Activated B cell treated with CpG ODN at 0.5 μM for 24 hours (primary cell): Measurements from ENCODE around the gene RBM34. TPM values are rescaled to one million over a fixed set of nuclear protein-coding genes. Genes with fewer than 3 reads are reported as not detected.

Source experiments
- ATAC-seq: fragments of 200-7000 bp; cut with Tn5 transposase; one replicate; pipeline ENCODE4 v1.10.0; 2021; ENCODE audit warnings: low read depth, mild to moderate bottlenecking, moderate library complexity
- CTCF ChIA-PET: fragments of 350-600 bp; sonication (Branson Sonifier 250); formaldehyde crosslinking; loops from one replicate; lab custom pipeline; 2021; ENCODE audit warnings: antibody characterized with exemption; lab: Charles Lee
- POLR2A ChIA-PET: fragments of 350-600 bp; sonication (Branson Sonifier 250); formaldehyde crosslinking; loops from one replicate; lab custom pipeline; 2021; ENCODE audit warnings: antibody characterized with exemption; lab: Charles Lee
- DNase-seq: peaks from one replicate; pipeline ENCODE4 v3.0.0; 2022
- H3K27ac Mint-ChIP-seq: one replicate; pipeline ENCODE4 v1.8.0; 2020; ENCODE audit warnings: mixed read lengths
- H3K27me3 Mint-ChIP-seq: one replicate; pipeline ENCODE4 v1.8.0; 2021; ENCODE audit warnings: mixed read lengths
- H3K36me3 Mint-ChIP-seq: one replicate; pipeline ENCODE4 v1.8.0; 2021; ENCODE audit warnings: low read depth, mixed read lengths
- H3K4me1 Mint-ChIP-seq: one replicate; pipeline ENCODE4 v1.8.0; 2021; ENCODE audit warnings: mixed read lengths
- H3K4me3 Mint-ChIP-seq: one replicate; pipeline ENCODE4 v1.8.0; 2020; ENCODE audit warnings: mild to moderate bottlenecking, mixed read lengths
- H3K9me3 Mint-ChIP-seq: one replicate; pipeline ENCODE4 v1.8.0; 2020; ENCODE audit warnings: mixed read lengths
- intact Hi-C: fragments of 100-400 bp; cut with micrococcal nuclease; formaldehyde crosslinking; loops from one replicate; pipeline ENCODE4 v1.15.1; 2024
- total RNA-seq: library from RNA; stranded (reverse); gene quantifications from 2 replicates; pipeline ENCODE4 v1.2.3, GENCODE V29; 2022
- TF ChIP-seq, protein P1 (sequence below): fragments of 200-600 bp; IDR thresholded peaks from one replicate; pipeline ENCODE4 v1.8.0; 2022; ENCODE audit warnings: antibody characterized with exemption, mild to moderate bottlenecking

RBM34 gene
- total RNA-seq, 1 donor from 2014 or later, result 128 TPM

DNA sequence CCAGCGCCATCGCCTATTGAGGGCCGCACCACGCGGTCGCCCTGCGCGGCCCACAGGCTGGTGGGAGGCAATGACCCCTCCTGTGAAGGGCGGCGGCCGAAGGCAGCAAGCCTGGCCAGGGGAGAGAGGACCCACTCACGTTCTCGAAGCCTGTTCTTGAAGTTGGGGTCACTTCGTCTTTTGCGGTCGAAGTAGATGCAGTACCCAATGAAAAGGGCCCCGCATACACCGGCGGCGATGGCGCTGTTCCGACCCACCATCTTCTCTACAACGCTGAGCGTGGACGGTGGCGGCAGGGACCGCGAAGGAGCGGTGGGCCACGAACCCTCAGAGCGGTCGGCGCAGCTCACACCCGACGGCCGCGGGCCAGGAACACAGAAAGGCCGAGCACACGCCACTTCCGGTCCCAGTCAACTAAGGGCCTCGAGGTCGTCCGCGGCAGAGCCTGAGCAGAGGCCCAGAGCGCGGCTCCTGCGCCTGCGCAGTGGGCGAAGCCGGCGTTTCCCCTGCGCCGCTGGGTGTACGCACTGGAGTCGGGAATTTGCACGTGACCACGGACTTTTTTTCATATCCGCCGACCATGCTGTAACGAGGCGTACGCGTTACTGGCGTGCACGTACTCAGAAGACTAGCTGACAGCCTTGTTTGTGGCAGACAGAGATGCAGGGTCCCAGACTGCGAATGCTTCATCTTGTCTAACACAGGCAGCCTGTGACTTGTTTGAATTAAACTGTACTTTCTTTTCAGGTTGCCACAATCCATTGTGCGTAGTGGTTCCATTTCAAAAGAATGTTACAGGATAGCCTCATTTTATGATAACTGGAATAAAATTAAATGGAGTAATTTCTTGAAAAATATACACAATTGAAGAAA is 32.4 kb downstream of the RBM34 start, which contains the start of gene TOMM20:
TSS of gene TOMM20 (minus strand) at position 382 of the 873 bp plus-strand sequence. CDS start at position 260, 122 bp downstream.
- H3K9me3 Mint-ChIP-seq, result no peaks in the 10 kb centered on the region
- TF ChIP-seq, protein P1, sequence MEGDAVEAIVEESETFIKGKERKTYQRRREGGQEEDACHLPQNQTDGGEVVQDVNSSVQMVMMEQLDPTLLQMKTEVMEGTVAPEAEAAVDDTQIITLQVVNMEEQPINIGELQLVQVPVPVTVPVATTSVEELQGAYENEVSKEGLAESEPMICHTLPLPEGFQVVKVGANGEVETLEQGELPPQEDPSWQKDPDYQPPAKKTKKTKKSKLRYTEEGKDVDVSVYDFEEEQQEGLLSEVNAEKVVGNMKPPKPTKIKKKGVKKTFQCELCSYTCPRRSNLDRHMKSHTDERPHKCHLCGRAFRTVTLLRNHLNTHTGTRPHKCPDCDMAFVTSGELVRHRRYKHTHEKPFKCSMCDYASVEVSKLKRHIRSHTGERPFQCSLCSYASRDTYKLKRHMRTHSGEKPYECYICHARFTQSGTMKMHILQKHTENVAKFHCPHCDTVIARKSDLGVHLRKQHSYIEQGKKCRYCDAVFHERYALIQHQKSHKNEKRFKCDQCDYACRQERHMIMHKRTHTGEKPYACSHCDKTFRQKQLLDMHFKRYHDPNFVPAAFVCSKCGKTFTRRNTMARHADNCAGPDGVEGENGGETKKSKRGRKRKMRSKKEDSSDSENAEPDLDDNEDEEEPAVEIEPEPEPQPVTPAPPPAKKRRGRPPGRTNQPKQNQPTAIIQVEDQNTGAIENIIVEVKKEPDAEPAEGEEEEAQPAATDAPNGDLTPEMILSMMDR, result no peak

DNA sequence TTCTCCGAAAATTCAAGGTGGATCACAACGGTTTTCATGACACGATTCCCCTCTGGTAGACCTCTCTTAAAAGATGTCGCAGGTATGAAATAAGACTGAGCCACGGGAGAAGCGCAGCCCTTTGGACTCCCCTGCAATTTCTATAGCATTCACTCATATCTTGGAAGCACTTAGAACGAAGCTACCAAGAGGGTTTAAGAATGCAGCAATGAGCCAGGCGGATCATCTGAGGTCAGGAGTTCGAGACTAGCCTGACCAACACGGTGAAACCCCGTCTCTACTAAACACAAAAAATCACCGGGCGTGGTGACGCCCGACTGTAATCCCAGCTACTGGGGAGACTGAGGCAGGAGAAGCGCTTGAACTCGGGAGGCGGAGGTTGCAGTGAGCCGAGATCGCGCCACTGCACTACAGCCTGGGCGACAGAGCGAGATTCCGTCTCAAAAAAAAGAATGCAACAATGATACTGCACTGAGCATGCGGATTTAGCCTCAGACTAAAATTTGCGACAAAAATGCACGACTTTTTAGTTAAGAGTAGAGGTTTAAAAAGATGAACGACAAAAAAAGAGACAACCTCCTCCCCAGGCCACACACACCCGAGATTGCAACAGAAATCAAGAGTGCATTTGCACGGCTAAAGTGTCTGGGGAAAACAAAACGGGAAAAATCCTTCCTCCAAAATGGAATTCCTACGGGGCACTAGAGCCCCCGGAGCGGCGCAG is 33.2 kb downstream of the RBM34 start:
- CTCF ChIA-PET, result no interaction called here
- no peak for DNase-seq
- no peaks in the 10 kb centered on the region for H3K27me3 Mint-ChIP-seq

More for the DNA sequence above, 32.4 kb downstream of the RBM34 start, which contains the start of gene TOMM20:
- peaks cover 41% of the 10 kb centered on the region for H3K4me1 Mint-ChIP-seq
- intact Hi-C loops, result loop anchor here (1.0 kb wide), 6 partner anchors 24 to 755 kb away; partner anchors contain the start of genes COA6, IRF2BP2, RBM34 and TARBP1
- ChIA-PET POLR2A (interaction anchor here (0.7 to 2.6 kb wide), 9 partner anchors 9 to 755 kb away, joined by 3 to 24 read pairs (median 4); partner anchors contain the start of genes COA6 and RBM34), CTCF (interaction anchor here (0.6 kb wide), 1 partner anchor 285 kb away, joined by 4 read pairs; no protein-coding TSS in a partner anchor)
- DNase-seq (peak; percentile 91), ATAC-seq (peak; percentile 93)
- H3K4me3 Mint-ChIP-seq, result peak within 1 kb of the TSS; percentile 97
- peaks cover 50% of the 10 kb centered on the region for H3K36me3 Mint-ChIP-seq
- no peaks in the 10 kb centered on the region for H3K27me3 Mint-ChIP-seq
- peak within 1 kb of the TSS; percentile 93 for H3K27ac Mint-ChIP-seq

DNA sequence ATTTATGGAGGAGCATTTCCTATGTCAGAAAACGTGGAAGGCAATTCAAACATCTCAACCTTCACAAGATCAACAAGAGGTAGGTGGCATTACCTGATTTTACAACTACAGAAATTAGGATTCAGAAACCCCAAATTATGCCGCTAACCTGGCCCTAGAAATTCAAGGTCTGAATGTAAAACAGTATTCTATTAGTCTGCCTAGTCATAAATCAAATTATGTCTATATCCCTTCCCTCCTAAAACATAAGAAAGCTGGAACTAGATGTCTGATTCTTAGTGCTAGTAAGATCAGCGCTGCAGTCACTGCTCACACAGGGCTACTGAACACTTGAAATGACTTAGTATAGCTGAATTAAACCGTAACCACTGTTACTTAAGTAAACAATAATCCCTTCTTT is 33.8 kb downstream of the RBM34 start:
- TF ChIP-seq, protein P1, result no peak
- H3K27ac Mint-ChIP-seq, result peak overlapping the region; percentile 93
- H3K4me3 Mint-ChIP-seq, result peak overlapping the region; percentile 97
- H3K27me3 Mint-ChIP-seq, result no peaks in the 10 kb centered on the region
- ATAC-seq (no peak), DNase-seq (no peak)
- peaks cover 51% of the 10 kb centered on the region for H3K4me1 Mint-ChIP-seq
- ChIA-PET POLR2A (interaction anchor here (0.6 to 0.8 kb wide), 2 partner anchors 34 kb away, joined by 3 to 4 read pairs; partner anchors contain the start of gene RBM34), CTCF (interaction anchor here (0.9 kb wide), 1 partner anchor 290 kb away, joined by 3 read pairs; no protein-coding TSS in a partner anchor)
- no peaks in the 10 kb centered on the region for H3K9me3 Mint-ChIP-seq
- intact Hi-C loops, result no loop called here
- peaks cover 47% of the 10 kb centered on the region for H3K36me3 Mint-ChIP-seq

More for the DNA sequence above, 33.2 kb downstream of the RBM34 start:
- Mint-ChIP-seq H3K27ac (peak overlapping the region; percentile 93), H3K4me1 (peaks cover 46% of the 10 kb centered on the region), H3K36me3 (peaks cover 48% of the 10 kb centered on the region), H3K9me3 (no peaks in the 10 kb centered on the region), H3K4me3 (peak overlapping the region; percentile 97)
- ATAC-seq, result no peak
- POLR2A ChIA-PET, result interaction anchor here (0.6 to 2.6 kb wide), 5 partner anchors 22 to 754 kb away, joined by 4 to 24 read pairs (median 4); partner anchors contain the start of genes COA6 and RBM34
- TF ChIP-seq, protein P1, result no peak
- intact Hi-C loops, result loop anchor here (1.0 kb wide), 6 partner anchors 24 to 755 kb away; partner anchors contain the start of genes COA6, IRF2BP2, RBM34 and TARBP1

DNA sequence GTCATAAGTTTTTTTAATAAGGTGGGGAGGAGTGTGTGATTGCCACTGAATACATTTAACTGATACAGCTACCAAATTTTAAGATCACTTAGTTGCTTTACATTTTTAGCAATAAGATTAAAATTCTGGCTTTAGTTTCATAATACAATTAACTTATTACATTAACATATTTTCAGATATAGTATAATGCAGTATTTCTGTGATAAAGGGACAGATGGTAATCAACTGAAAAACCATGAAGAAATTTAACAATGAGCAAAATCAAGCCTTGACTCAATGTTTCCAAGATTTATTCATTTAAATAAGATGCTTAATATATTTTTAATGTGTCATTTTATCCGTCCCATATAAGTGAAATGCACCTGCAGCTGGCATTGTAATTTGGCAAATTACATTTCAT is 36.4 kb downstream of the RBM34 start:
- H3K4me3 Mint-ChIP-seq, result no peak overlapping the region

More for the DNA sequence above, 36.4 kb downstream of the RBM34 start:
- Mint-ChIP-seq H3K4me1 (peaks cover 54% of the 10 kb centered on the region), H3K9me3 (no peaks in the 10 kb centered on the region), H3K27me3 (no peaks in the 10 kb centered on the region), H3K27ac (no peak overlapping the region), H3K36me3 (peaks cover 60% of the 10 kb centered on the region)
- no peak for ATAC-seq
- TF ChIP-seq, protein P1, result no peak
- CTCF ChIA-PET, result no interaction called here
- intact Hi-C loops, result no loop called here
- POLR2A ChIA-PET, result no interaction called here
- DNase-seq, result no peak
